GM18507 (cell line): ENCODE data around the gene MLX.
A peak's percentile ranks its signal among the peaks of the same experiment; 100 is the strongest.

Experiments used
- DNase-seq: peaks from one replicate; pipeline ENCODE4 v3.0.0; 2011; ENCODE audit warnings: low read depth; ENCODE audit not compliant: insufficient read length; ENCODE audit errors: extremely low spot score
- FAIRE-seq: peaks from 2 replicates; lab custom pipeline; 2011; peaks lifted over from hg19 to GRCh38; lab: Jason Lieb, UNC

MLX gene, protein sequence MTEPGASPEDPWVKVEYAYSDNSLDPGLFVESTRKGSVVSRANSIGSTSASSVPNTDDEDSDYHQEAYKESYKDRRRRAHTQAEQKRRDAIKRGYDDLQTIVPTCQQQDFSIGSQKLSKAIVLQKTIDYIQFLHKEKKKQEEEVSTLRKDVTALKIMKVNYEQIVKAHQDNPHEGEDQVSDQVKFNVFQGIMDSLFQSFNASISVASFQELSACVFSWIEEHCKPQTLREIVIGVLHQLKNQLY

DNA sequence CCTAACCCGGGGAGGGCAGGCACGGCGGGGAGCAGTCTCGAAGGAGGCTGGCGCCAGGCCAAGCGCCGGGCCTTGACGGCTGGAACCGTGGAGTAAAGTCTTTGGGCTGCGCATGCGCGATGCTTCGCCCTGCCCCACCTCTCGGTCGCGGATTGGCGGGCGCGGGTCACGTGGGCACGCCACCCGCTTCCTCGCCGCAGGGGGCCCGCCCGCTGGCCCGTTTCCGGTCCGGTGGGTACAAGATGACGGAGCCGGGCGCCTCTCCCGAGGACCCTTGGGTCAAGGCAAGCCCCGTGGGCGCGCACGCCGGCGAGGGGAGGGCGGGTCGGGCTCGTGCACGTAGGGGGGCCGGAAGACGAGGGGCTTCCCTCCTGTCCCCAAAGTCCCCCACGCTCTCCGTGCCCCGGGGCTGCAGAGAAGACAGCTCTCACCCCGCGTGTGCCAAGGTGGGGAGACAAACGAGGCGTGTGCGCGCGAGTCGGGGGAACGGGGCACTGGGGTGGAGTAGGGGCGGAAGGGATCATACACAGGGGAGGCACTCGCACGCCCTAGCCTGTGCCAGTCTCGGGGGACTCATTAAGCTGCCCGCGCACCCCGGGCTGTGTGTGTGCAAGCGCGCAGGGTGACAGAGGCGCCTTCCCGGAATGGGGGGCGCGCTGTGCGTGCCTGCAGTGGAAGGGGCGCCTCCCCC is at the start of gene MLX:
Gene MLX (plus strand): TSS at position 218 of the 691 bp plus-strand sequence. CDS start 25 bp downstream, at position 243.
- FAIRE-seq (peak; percentile 95), DNase-seq (peak; percentile 100)

DNA sequence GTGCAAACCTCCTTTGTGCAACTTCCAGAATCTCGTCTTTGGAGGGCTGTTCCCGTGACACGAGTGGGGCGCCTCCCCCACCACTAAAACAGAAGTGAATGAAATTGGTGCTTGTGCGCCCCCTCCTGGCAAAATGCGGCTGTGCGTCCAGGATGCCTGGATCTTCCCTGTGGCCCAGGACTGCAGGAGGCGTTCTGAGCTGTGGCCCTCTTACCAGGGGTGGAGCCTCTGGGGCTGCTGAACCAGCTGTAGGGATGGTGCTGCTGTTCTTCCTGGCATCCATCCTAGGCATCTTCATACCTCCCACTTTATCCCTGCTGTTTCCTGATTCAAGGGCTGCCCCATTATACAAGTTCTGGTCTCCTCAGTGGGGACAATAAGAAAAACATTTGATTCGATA is 49.4 kb upstream of the MLX start:
- DNase-seq: peak; percentile 58
- FAIRE-seq: peak; percentile 75

DNA sequence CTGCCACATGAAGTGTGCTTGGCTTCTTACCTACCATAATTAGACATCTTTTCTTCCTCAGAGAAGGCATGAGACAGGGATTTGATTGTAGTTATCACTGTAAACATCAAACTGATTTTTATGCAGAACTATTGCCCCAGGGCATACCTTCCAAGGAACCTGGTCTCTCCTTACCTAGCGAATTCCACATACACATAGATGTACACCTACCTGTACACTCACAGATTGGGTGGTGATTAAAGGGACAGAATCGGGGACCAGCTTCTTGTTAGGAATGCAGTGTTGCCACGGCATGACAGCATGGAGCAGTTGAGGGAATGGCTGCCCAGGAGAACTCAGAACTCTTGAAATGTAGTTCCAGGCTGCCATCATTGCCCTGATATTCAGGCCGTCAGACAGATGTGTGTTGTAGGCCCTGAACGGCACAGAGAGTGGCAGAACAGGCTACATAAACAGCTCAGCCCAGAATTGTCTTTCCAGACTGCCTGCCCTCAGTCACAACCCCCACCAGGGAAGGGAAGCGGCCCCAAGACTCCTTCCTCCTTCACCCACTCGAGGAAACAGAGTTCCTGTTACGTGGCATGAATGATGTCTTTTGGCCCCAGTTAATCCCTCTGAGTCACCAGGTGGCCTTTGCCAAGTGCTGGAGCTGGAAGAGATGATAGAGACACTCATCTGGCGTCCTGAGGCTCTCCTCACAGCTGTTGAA is 48.7 kb upstream of the MLX start:
- DNase-seq (no peak), FAIRE-seq (no peak)

DNA sequence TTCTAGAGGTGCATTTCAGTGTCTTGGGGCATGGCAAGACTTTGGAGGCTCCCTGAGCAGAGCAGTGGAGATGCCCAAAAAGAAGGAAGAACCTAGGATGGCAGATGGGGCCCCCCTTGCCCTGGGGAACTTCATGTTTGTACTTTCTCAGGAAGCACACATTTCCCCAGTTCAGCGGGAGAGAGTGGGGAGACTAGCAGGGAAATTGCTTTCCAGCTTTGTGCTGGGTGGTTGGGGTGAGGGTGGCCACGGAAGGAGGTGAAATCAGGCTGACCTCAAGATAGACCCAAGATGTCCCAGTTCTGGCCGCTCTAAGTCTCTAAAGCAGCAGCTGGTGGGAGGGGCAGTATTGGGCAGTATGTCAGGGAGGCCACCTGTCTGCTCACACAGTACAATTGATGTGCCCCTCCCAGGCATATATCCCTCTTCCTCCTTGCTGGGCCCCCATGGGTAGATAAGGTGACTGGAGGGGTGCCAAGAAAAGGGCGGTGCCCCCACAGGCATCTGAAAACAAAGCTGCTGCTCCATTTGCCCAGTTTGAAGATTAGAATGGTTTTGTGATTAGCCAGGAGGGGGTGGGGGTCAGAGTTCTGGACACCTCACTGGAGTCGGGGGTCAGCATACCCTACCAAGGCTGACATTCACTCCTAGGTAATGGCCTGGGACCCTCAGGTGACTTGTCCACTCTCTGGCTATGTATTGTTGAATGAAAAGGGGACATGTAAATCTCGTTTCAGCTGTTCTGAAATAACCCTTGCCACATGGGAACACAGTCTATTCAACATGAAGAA is 48.0 kb upstream of the MLX start:
- no peak for DNase-seq
- FAIRE-seq: no peak

DNA sequence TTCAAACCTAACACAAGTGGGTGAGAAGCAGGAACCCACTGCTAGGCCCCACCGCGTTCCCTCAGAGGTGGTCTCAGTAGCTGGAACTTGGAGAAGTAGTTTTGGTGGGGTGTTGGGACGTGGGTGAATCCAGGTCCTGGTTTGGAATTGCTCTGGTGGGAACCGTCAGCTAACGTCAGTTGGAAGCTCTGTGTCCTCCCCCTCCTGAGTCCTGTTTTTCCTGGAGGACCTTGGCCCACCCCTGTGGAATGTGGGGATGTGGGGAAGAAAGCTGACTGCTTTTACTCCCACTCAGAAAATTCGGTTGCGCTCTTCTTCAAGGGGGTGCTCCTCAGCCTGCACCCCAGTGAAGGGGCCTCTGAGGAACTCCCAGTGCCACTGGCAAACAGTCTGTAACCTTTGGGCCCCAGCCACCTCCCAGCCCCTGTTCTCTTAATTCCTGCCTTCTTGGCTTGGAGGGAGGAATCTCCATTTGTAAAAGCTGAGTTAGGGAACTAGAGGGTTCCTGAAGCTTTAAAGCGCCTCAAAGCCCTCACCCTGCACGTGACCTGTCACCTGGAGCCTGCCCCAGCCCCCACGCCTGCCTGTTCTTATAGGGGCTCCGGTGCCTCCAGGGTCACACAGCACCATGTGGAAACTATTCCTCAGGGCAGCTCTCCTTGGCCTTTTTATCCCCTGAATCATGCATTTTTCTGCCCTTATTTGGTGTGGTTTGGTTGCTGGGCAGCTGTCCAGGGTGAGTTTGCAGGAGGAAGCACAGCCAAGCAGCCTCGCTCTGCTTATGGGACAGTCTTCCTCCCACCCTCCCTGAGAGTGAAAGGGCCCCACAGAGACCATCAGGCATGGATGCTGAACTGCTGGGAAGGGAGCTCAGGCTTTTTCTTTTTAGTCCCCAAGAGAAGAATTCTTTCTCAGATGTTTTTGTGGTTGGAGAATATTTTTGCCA is 47.1 kb upstream of the MLX start:
- FAIRE-seq (no peak), DNase-seq (no peak)

DNA sequence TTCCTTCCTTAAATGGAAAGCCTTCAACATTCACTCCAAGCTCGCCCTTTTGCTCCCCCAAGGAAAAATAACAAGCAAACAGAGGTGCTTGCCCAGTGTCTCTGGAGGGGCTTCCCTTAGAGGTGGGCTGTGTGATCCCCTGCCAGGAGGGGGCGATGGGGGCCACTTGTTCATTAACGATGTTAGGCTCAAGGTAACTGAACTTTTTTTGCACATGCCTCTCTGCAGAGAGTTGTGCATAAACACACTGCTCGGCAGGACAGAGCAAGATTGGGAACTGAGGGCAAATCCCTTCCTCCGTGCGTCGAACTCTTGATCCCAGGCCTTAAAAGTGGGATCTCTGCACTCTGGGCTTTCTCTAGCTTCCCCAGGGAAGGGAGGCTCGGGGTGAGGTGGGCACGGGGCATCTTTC is 46.4 kb upstream of the MLX start:
- DNase-seq (no peak), FAIRE-seq (no peak)

DNA sequence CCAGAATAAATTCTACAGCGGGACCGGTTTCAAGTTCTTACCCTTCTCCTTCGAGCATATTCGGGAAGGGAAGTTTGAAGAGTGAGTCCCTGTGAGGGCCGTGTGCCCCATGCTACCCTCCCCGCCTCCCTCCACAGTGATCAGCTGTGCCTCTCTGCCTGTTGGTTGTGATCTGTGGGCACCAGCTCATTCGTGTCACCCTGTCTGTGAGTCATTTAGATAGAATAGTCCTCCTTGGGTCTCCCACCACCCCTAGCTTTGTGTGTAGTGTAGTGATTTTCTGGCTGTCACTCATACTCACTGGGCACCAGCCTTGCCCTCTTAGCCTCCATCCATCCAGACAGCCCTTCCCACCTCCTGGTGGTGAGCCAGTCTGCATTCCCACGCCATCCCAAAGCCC is 45.9 kb upstream of the MLX start:
- DNase-seq (no peak), FAIRE-seq (no peak)

DNA sequence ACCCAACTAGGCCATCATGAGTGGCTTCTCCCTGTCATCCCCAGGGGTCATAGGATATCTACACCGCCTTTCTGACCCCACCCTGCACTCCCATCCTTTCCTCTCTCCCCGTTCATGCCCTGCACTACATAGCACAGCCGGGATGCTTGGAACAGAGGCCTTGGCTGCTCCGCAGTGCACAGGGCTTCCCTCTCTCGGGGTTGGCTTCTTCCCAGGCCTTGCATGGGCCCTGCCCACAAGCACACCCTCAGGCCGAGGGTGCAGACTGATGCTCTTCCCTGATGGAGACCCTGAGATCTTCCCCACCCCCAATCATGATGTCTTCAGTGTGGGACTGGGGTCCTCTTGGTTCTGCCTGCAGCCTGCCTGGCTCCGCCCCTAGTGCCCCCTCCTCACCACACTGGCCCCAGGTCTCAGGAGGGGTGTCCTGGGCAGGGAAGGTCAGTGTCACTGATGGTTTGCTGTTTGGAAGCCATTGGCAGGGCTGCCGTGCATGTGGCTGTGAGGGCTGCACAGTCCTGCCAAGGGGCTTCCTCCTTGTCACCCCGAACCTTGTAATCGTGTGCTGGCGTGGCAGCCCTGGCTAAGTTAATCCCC is 45.1 kb upstream of the MLX start:
- DNase-seq (no peak), FAIRE-seq (no peak)

DNA sequence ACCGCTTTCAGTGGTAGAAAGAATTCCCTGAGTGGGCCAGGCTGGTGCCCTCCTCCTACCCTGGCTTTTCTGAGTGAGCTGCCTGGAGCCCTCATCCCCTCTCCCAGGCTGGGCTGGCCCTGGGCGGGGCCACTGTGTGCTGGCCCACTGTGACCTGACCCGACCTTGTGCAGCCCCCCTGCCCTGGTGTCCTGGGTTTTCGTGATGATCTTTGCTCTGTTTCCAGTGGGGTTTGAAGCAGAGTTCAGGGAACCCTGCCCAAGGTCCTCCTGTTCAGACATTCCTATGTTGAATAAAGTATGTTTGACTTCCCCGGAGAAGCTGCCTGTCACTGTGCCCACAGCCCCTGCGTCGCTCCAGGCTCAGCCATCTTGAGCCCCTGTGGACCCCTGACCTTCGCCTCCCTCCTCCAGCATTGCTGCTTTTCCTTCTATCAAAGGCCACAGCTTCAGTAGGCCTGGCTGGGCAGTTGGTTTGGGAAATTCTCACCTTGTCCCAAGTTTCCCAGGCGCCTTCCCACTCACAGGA is 44.6 kb upstream of the MLX start:
- DNase-seq (no peak), FAIRE-seq (no peak)

DNA sequence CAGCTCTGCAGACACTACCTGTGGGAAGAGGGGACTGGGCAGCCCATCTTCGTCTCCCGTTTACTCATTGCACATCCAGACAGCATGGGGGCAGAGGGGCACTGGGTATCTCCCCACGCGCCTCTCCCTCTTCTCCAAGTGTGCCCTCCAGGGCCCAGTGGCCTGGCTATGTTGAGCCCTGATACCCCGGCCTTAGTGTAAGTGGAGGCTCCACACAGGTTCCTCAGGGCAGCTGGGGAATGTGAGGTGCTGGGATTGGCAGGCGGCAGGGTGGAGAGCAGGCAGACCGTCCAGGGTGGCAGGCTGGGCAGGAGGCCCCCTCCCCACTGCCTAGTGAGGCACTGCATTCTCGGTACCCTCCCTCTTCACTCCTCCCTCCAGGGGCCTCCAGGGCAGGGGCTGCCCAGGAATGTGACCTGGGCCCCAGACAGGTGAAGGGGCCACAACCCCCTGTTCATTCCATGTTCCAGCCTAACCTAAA is 44.1 kb upstream of the MLX start:
- DNase-seq (no peak), FAIRE-seq (no peak)

DNA sequence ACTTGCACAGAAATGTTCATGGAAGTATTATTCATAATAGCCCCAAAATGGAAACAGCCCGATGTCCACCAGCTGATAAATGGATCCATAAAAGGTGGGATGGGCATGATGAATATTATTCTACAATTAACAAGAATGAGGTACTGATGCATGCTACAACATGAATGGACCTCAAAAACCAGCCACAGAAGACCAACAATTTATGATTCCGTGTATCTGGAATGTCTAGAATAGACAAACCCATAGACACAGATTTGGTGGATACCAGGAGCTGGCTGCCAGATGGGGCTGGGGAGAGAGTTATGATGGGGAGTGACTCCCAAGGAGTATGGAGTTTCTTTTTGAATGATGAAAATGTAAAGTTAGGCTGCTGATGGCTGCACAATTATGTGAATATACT is 41.7 kb upstream of the MLX start:
- FAIRE-seq (no peak), DNase-seq (no peak)

DNA sequence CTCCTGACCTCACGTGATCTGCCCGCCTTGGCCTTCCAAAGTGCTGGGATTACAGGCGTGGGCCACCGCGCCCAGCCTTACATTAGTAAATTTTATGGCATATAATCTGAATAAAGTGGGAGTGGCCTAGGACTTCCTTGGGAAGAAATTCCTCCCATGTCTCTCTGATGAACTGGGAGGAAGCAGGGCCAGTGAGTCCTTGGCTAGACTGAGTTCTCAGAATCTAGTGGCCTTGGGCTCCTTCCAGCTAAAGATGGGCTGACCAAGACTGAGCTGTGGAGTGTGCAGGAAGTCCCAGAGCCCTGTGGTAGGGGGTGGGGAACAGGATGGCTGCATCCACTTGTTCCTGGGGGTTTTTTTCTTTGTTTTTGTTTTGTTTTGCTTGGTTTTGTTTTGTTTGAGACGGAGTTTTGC is 40.9 kb upstream of the MLX start:
- DNase-seq: no peak
- FAIRE-seq: no peak

DNA sequence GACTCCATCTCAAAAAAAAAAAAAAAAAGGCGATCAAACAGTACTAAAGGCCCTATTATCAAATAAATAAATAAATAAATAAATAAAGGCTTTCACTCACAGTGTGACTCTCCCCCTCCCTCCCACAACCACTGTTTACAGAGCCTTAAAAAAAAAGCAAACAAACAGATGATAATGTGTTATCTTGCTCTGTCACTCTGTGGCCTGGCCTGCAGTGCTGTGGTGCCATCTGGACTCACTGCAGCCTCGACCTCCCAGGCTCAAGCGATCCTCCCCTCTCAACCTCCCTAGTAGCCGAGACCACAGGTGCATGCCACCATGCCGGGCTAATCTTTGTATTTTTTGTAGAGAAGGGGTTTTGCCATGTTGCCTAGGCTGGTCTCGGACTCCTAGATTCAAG is 39.0 kb upstream of the MLX start:
- FAIRE-seq: no peak
- DNase-seq: no peak

DNA sequence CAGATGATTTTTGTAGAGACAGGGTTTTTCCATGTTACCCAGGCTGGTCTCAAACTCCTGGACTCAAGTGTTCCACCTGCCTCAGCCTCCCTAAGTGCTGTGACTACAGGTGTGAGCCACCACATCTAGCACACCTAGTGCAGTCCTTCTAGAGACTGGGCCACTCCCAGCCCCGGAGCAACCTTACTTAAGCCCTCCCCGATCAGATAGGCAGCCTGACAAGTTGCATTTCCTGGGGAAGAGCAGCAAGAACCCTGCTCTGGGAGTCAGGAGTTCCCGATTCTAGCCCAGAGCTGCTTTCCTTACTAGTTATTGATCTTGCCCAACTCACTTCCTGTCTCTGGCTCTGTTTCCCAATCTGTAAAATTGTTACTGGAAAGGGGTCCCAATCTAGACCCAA is 37.8 kb upstream of the MLX start:
- FAIRE-seq (no peak), DNase-seq (no peak)

DNA sequence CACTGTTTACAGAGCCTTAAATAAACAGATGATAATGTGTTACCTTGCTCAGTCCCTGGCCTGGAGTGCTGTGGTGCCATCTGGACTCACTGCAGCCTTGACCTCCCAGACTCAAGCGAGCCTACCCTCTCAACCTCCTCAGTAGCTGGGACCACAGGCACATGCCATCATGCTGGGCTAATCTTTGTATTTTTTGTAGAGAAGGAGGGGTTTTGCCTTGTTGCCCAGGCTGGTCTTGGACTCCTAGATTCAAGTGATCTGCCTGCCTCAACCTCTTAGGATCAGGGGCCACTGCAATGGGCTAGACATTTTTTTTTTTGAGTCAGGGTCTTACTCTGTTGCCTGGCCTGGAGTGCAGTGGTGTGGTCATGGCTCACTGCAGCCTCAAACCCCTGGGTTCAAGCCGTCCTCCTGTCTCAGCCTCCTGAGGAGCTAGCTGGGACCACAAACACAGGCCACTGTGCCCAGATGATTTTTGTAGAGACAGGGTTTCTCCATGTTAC is 35.9 kb upstream of the MLX start:
- FAIRE-seq (no peak), DNase-seq (no peak)

DNA sequence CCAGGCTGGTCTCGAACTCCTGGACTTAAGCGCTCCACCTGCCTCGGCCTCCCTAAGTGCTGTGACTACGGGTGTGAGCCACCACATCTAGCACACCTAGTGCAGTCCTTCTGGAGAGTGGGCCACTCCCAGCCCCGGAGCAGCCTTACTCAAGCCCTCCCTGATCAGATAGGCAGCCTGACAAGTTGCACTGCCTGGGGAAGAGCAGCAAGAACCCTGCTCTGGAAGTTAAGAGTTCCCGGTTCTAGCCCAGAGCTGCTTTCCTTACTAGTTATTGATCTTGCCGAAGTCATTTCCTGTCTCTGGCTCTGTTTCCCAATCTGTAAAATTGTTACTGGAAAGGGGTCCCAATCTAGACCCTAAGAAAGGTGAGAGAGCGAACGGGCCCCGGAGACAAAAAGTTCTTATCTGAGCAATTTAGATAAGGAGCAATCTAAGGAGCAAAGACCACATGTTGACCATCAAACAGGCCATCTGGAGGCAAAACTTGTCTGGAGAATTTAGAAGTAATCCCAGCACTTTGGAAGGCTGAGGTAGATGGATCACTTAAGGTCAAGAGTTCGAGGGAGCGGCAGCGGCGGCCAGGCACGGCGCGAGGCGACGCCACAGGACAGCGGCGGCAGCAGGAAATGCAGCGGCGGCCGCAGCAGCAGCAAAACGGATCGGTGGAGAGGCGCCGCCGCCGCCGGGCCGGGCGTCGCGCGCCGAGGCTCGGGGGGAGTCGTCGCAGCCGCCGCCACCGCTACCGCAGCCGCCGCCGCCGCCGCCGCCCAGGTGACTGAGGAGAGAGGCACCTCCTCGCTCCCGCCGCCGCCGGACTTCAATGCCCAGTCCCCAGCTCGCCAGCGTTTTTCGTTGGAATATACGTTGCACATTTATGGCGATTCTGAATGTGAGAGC is 35.2 kb upstream of the MLX start:
- peak; percentile 38 for FAIRE-seq
- no peak for DNase-seq
